IPS-15b (cell line): ENCODE measurements around the gene RAPGEF4.

Source experiments
- H3K27me3 ChIP-seq: one replicate; pipeline ENCODE4 v1.6.1; 2013; ENCODE audit warnings: low read length; ENCODE audit not compliant: control insufficient read depth, insufficient read depth
- H3K36me3 ChIP-seq: one replicate; pipeline ENCODE4 v1.6.1; 2013; ENCODE audit warnings: low read length; ENCODE audit not compliant: control insufficient read depth, insufficient read depth
- H3K4me1 ChIP-seq: one replicate; pipeline ENCODE4 v1.6.1; 2013; ENCODE audit warnings: mild to moderate bottlenecking, low read length; ENCODE audit not compliant: control insufficient read depth, insufficient read depth
- H3K4me3 ChIP-seq: one replicate; pipeline ENCODE4 v1.5.1; 2013; ENCODE audit warnings: low read depth, low read length
- H3K9ac ChIP-seq: one replicate; pipeline ENCODE4 v1.6.1; 2013; ENCODE audit warnings: low read depth, mild to moderate bottlenecking, low read length
- H3K9me3 ChIP-seq: one replicate; pipeline ENCODE4 v1.6.1; 2013; ENCODE audit warnings: mild to moderate bottlenecking, low read length; ENCODE audit not compliant: control insufficient read depth, insufficient read depth

RAPGEF4 gene

GRCh38 chr2:173048522-173048896 lies 312.9 kb downstream of the RAPGEF4 start:
- Histone ChIP-seq H3K4me3 (no peak overlapping the region), H3K9me3 (no peaks in the 10 kb centered on the region), H3K9ac (no peak overlapping the region), H3K36me3 (no peaks in the 10 kb centered on the region), H3K4me1 (no peaks in the 10 kb centered on the region), H3K27me3 (no peaks in the 10 kb centered on the region)

DNA sequence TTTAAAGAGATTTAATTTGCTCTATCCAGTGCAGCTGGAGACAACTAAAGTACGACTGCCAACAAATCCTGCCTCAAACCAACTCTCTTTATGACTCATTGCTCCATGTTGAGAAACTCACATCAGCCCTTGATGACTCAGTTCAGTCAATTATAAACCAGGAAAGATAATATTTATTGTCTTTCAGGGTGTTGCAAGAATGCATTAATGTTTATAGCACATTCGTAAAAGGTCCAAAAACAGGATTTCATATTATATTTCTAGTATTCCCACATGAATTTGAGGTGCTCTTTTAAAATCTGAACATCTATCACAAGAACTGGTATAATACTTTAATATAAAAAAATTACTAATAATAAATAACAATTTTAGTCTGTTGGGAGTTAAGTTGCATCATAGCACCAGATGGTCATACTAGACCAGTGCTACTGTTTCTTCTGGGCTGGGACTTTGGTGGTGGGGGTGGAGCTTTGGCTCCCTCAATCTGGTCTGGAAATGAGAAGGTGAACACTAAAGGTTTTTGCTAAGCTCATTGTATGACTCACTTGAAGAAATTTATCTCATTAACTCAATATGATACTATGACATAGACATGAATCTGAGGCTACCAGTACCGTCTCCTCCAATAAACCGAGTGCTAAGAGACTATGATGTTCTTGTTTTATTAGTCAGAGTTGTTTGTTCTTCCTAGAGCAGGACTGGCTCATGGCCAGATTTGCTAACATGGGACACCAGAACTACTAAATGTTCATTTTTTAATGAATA lies 313.4 kb downstream of the RAPGEF4 start:
- H3K9me3 ChIP-seq: no peaks in the 10 kb centered on the region
- no peaks in the 10 kb centered on the region for H3K4me1 ChIP-seq
- H3K27me3 ChIP-seq: no peaks in the 10 kb centered on the region
- H3K4me3 ChIP-seq: no peak overlapping the region
- no peak overlapping the region for H3K9ac ChIP-seq
- H3K36me3 ChIP-seq: no peaks in the 10 kb centered on the region

DNA sequence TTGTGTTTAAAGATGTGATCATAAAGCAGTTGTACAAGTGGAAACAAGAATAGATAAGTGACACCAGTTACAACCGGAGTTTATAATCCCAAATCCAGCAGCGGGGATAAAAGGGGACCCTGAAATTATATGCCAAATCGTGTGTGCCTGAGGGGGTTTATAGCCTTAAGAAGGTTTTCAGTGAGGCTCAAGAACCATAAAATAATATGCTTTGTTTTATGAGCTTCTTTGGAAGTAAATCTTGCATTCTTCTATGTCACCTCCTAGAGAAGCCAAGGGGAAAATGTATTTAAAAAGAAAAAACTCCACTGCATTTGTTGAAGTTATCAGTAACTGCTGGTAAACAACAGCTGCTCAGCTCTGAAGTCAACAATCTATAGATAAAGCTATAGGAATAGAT lies 314.2 kb downstream of the RAPGEF4 start:
- Histone ChIP-seq H3K27me3 (no peaks in the 10 kb centered on the region), H3K9ac (no peak overlapping the region), H3K4me1 (no peaks in the 10 kb centered on the region), H3K9me3 (no peaks in the 10 kb centered on the region), H3K4me3 (no peak overlapping the region), H3K36me3 (no peaks in the 10 kb centered on the region)

DNA sequence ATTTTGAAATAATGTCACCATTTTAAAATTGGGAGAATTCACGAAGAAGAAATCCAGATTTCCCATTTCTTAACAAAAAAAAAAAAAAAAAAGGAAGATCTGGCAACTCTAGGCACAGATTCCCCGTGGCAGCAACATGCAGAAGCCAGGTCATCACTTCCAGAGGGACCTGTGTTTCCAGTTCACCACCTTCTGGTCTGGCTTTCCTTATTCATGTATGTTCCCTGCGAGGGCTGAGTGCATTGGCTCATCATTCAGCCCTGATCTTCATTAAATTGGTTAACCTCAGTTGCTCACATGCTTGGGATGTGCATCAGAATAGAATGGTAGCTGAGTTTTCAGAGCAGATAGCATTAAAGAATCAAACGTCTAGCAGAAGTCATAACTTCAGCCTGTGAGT lies 315.0 kb downstream of the RAPGEF4 start:
- H3K4me3 ChIP-seq: no peak overlapping the region
- H3K9ac ChIP-seq: no peak overlapping the region
- no peaks in the 10 kb centered on the region for H3K9me3 ChIP-seq
- H3K27me3 ChIP-seq: no peaks in the 10 kb centered on the region
- H3K4me1 ChIP-seq: no peaks in the 10 kb centered on the region
- H3K36me3 ChIP-seq: no peaks in the 10 kb centered on the region

DNA sequence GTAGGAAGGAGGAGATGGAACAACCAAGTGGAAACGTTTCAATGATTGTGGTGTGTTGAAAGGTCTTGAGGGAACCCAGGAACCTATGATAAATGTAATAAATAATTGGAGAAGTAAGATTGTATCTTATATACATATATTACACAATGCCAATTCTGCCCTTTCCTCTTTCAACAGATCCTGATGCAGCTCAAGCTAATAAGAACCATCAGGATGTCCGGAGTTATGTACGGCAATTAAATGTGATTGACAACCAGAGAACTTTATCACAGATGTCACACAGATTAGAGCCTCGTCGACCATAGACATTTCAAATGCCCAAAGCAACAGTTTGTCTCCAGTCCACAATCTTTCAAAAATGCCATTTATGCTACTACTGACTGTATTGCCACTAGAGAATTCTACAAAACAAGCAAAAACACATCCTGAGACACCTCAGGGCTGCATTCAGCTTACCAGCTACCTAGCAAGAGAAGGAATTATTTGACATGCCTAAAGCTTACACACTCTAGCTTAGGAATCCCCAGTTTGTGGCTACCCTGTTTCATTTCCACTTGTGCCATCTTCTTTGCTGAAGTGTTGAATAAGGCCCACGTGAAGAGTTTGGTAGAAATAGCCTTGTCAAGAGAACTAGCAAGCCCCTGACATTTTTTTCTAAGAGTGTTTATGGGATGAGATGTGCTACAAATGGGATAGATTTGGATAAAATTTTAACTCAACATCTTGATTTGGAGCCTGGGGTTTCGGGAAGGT lies 316.0 kb downstream of the RAPGEF4 start:
- no peaks in the 10 kb centered on the region for H3K36me3 ChIP-seq
- no peaks in the 10 kb centered on the region for H3K9me3 ChIP-seq
- H3K27me3 ChIP-seq: no peaks in the 10 kb centered on the region
- no peaks in the 10 kb centered on the region for H3K4me1 ChIP-seq
- no peak overlapping the region for H3K9ac ChIP-seq
- H3K4me3 ChIP-seq: no peak overlapping the region

DNA sequence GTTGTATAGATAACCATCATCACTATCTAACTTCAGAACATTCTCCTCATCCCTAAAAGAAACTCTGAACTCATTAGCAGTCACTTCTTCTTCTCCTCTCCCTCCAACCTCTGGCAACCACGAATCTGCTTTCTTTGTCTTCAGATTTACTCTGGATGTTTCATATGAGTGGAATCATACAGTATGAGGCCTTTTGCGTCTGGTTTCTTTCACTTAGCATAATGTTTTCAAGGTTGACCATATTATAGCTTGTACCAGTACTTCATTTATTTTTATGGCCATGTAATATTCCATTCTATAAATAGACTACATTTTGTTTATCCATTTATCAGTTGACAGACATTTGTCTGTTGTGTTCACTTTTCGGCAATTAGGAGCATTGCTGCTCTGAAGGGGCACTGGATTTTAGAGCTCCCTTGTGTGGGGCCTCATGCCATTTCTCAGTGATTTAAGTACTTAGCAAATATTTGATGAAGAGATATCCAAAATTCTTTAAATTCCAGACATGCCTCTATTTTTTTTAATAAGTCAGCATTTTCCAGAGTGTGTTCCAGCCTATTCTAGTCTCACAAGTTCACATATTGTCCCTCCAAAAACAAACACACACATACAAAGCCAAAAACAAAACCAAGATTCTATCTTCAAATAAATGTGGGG lies 317.5 kb downstream of the RAPGEF4 start:
- no peak overlapping the region for H3K9ac ChIP-seq

GRCh38 chr2:173054466-173054865 lies 318.8 kb downstream of the RAPGEF4 start:
- H3K27me3 ChIP-seq: no peaks in the 10 kb centered on the region
- H3K9me3 ChIP-seq: no peaks in the 10 kb centered on the region
- no peaks in the 10 kb centered on the region for H3K36me3 ChIP-seq
- no peaks in the 10 kb centered on the region for H3K4me1 ChIP-seq
- H3K4me3 ChIP-seq: no peak overlapping the region
- no peak overlapping the region for H3K9ac ChIP-seq

More for the DNA sequence above, 317.5 kb downstream of the RAPGEF4 start:
- no peaks in the 10 kb centered on the region for H3K36me3 ChIP-seq
- H3K9me3 ChIP-seq: no peaks in the 10 kb centered on the region
- no peaks in the 10 kb centered on the region for H3K4me1 ChIP-seq
- no peak overlapping the region for H3K4me3 ChIP-seq
- H3K27me3 ChIP-seq: no peaks in the 10 kb centered on the region

GRCh38 chr2:173056705-173057364 lies 321.2 kb downstream of the RAPGEF4 start:
- Histone ChIP-seq H3K27me3 (no peaks in the 10 kb centered on the region), H3K4me1 (no peaks in the 10 kb centered on the region), H3K36me3 (no peaks in the 10 kb centered on the region), H3K4me3 (no peak overlapping the region), H3K9ac (no peak overlapping the region), H3K9me3 (no peaks in the 10 kb centered on the region)

DNA sequence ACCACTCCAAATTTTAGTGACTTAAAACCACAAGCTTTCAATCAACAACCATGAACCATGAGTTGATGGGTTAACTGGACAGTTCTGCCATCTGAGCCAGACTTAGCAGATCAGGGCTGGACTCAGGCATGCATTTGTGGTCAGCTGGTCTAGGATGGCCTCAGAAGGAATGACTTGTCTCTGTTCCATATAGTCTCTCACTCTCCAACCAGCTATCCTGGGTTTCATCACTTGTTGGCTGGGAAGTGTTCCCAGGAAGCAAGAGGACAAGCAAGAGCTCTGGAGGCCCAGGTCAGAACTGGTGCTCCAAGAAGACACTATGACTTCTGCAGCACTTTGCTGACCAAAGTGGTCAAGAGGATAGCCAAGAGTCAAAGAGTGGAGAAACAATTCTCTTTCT lies 322.5 kb downstream of the RAPGEF4 start:
- H3K27me3 ChIP-seq: no peaks in the 10 kb centered on the region
- H3K9me3 ChIP-seq: no peaks in the 10 kb centered on the region
- no peaks in the 10 kb centered on the region for H3K4me1 ChIP-seq
- H3K4me3 ChIP-seq: no peak overlapping the region
- H3K9ac ChIP-seq: no peak overlapping the region
- no peaks in the 10 kb centered on the region for H3K36me3 ChIP-seq

DNA sequence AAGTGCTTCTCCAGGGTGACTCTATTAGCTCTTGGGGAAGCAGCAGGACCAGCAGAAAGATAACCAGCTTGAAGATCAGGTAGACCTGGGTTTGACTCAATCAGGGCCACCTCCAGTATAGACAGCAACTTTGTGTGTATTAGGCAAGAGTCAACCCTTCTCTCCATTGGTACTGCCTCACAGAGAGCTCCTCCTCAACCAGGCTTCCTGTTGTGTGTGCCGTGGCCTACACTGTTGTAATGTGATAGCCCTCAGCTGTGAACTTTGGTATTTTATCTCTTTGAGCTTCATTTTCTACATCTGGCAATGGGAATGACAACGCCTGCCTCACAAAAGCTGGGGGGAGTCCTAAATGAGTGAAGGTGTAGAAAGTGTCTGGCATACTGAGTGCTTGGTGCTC lies 323.0 kb downstream of the RAPGEF4 start:
- no peaks in the 10 kb centered on the region for H3K27me3 ChIP-seq
- no peaks in the 10 kb centered on the region for H3K4me1 ChIP-seq
- no peaks in the 10 kb centered on the region for H3K36me3 ChIP-seq
- no peak overlapping the region for H3K4me3 ChIP-seq
- no peaks in the 10 kb centered on the region for H3K9me3 ChIP-seq
- H3K9ac ChIP-seq: no peak overlapping the region

- H3K9ac ChIP-seq: no peak overlapping the region
- H3K4me3 ChIP-seq: no peak overlapping the region
- H3K27me3 ChIP-seq: no peaks in the 10 kb centered on the region
- H3K36me3 ChIP-seq: no peaks in the 10 kb centered on the region
- H3K9me3 ChIP-seq: no peaks in the 10 kb centered on the region
- no peaks in the 10 kb centered on the region for H3K4me1 ChIP-seq
Observed at GRCh38 chr2:173059292-173059691, 323.6 kb downstream of the RAPGEF4 start.
